OCI-LY7 (cell line): ENCODE data around the gene MESD.

Experiments used
- EZH2phosphoT487 ChIP-seq: fragments of 200-600 bp; sonication (generic); IDR thresholded peaks from 2 replicates; pipeline ENCODE4 v1.6.1; 2018; ENCODE audit warnings: low read depth, borderline replicate concordance, mild to moderate bottlenecking, mixed run types, antibody characterized with exemption, low read length, moderate library complexity, mixed read lengths
- TF ChIP-seq, protein P1 (sequence below): fragments of 200-600 bp; sonication (generic); conservative IDR thresholded peaks from 2 replicates; pipeline ENCODE4 v1.5.1; 2014; ENCODE audit warnings: mild to moderate bottlenecking, antibody characterized with exemption, low read length, moderate library complexity, mixed read lengths

DNA sequence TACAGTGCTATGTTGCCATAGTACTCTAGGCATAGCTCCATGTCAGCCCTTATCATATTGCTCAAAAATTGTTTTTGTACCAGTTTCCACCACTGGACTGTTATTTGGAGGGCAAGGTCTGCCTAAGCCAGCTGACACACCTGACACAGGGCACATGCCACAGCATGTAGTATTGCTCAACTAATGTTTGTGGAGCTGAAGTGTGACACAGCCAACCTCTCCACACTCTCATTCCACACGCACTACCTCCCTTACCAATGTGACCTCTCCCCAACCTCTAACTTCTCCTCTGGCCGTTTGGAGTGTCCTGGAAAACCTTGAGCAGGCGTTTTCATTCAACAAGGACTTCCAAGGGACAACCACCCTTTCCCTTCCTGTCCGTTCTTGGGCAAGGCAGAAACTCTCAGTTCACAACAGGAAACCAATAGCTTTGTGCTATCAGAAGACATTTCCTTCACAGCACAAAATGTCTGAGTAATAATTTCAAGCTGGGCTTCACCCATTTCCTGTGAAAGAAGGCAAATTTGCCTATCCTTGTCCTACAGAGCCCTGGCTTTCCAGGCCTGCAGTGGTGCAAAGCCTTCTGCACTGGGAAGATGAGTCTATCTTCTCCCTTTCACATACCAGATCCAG is 49.5 kb upstream of the MESD start:
- TF ChIP-seq, protein P1, sequence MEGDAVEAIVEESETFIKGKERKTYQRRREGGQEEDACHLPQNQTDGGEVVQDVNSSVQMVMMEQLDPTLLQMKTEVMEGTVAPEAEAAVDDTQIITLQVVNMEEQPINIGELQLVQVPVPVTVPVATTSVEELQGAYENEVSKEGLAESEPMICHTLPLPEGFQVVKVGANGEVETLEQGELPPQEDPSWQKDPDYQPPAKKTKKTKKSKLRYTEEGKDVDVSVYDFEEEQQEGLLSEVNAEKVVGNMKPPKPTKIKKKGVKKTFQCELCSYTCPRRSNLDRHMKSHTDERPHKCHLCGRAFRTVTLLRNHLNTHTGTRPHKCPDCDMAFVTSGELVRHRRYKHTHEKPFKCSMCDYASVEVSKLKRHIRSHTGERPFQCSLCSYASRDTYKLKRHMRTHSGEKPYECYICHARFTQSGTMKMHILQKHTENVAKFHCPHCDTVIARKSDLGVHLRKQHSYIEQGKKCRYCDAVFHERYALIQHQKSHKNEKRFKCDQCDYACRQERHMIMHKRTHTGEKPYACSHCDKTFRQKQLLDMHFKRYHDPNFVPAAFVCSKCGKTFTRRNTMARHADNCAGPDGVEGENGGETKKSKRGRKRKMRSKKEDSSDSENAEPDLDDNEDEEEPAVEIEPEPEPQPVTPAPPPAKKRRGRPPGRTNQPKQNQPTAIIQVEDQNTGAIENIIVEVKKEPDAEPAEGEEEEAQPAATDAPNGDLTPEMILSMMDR, result no peak
- no peak for TF ChIP-seq EZH2phosphoT487
